Lower lobe of right lung (tissue), 2 donors: ENCODE data around the gene ADAM15. TPM values are rescaled to one million over a fixed set of nuclear protein-coding genes. Genes with fewer than 3 reads are reported as not detected.

Experiments
- ATAC-seq, 2 donors: fragments of 200-7000 bp; cut with Tn5 transposase; one replicate each; pipeline ENCODE4 v1.9.1; 2020 to 2022; ENCODE audit warnings: mild to moderate bottlenecking in 2 of 2, moderate library complexity in 2 of 2
- DNase-seq: peaks from one replicate; pipeline ENCODE4 v3.0.0-alpha.2; 2020
- H3K27ac ChIP-seq: fragments of 200-600 bp; one replicate; pipeline ENCODE4 v1.8.0; 2022
- H3K27me3 ChIP-seq: fragments of 200-600 bp; one replicate; pipeline ENCODE4 v1.8.0; 2022; ENCODE audit warnings: low read depth
- H3K36me3 ChIP-seq: fragments of 200-600 bp; one replicate; pipeline ENCODE4 v1.8.0; 2022; ENCODE audit warnings: mild to moderate bottlenecking
- H3K4me1 ChIP-seq: fragments of 200-600 bp; one replicate; pipeline ENCODE4 v1.8.0; 2022
- H3K4me3 ChIP-seq: fragments of 200-600 bp; one replicate; pipeline ENCODE4 v1.8.0; 2022; ENCODE audit warnings: mild to moderate bottlenecking
- H3K9me3 ChIP-seq: fragments of 200-600 bp; one replicate; pipeline ENCODE4 v1.8.0; 2022
- intact Hi-C: fragments of 100-400 bp; cut with DNase I; formaldehyde crosslinking; loops from one replicate; pipeline ENCODE4 v1.11.0; 2022
- total RNA-seq: library from RNA; stranded (reverse); fragmentation: NEBNext Ultra II Directional; extraction: Animal tissue kit (Norgen Biotek cat#: 25700); gene quantifications from one replicate; pipeline ENCODE4 v1.2.1, GENCODE V29; 2021
- TF ChIP-seq, protein P1 (sequence below): fragments of 200-600 bp; IDR thresholded peaks from one replicate; pipeline ENCODE4 v1.8.0; 2022; ENCODE audit warnings: antibody characterized with exemption, mild to moderate bottlenecking
- donor health status: DM: no; HTN: yes; CAD: no; lungs with severe emphysema.

The ADAM15 gene
- total RNA-seq, 1 donor from 2014 or later: 121 TPM

DNA sequence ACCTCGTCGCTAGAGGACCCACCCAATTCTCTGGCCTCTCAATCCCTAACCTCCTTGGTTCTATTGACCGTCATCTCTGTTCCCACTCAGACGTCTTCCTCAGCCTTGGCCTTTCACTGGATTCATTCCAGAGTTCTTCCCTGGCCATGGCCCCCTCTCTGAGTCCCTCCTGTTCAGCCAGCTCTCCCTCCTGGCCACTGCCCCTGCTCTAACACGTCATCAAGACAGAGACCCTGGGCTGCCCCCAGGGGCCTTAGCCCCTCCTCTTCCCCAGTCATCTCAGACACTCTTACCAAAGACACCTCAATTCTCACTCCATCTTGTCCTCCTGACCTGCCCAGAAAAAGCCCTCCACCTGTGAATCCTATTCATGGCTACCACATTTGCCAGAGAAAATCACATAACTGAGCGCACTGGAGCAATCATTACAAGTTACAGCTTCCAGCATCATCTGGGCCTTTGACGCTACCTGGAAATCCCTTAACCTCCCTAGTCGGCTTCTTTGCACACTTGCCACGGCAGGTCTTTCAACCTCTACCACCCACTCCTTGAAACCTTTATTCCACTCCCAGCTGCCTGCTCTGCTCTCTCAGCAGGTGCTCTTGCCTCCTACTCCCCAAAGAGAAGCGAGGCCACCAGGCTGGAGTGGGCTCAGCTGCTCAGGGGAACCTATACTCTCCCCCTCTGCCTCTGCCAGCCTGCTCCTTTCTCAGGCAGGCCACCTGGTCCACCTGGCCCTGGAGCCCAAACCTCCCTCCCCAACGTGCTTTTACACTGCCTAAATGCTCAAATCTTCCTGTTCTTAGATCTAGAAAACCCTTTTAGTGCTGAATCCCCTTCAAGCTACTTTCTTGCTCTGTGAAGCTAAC is 31.5 kb upstream of the ADAM15 start:
- Histone ChIP-seq H3K36me3 (peaks cover 22% of the 10 kb centered on the region), H3K4me3 (no peak overlapping the region), H3K27me3 (no peaks in the 10 kb centered on the region), H3K9me3 (no peaks in the 10 kb centered on the region), H3K27ac (no peak overlapping the region), H3K4me1 (peaks cover 42% of the 10 kb centered on the region)
- no peak for ATAC-seq
- intact Hi-C loops: no loop called here
- TF ChIP-seq, protein P1, sequence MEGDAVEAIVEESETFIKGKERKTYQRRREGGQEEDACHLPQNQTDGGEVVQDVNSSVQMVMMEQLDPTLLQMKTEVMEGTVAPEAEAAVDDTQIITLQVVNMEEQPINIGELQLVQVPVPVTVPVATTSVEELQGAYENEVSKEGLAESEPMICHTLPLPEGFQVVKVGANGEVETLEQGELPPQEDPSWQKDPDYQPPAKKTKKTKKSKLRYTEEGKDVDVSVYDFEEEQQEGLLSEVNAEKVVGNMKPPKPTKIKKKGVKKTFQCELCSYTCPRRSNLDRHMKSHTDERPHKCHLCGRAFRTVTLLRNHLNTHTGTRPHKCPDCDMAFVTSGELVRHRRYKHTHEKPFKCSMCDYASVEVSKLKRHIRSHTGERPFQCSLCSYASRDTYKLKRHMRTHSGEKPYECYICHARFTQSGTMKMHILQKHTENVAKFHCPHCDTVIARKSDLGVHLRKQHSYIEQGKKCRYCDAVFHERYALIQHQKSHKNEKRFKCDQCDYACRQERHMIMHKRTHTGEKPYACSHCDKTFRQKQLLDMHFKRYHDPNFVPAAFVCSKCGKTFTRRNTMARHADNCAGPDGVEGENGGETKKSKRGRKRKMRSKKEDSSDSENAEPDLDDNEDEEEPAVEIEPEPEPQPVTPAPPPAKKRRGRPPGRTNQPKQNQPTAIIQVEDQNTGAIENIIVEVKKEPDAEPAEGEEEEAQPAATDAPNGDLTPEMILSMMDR: no peak
- DNase-seq: no peak

DNA sequence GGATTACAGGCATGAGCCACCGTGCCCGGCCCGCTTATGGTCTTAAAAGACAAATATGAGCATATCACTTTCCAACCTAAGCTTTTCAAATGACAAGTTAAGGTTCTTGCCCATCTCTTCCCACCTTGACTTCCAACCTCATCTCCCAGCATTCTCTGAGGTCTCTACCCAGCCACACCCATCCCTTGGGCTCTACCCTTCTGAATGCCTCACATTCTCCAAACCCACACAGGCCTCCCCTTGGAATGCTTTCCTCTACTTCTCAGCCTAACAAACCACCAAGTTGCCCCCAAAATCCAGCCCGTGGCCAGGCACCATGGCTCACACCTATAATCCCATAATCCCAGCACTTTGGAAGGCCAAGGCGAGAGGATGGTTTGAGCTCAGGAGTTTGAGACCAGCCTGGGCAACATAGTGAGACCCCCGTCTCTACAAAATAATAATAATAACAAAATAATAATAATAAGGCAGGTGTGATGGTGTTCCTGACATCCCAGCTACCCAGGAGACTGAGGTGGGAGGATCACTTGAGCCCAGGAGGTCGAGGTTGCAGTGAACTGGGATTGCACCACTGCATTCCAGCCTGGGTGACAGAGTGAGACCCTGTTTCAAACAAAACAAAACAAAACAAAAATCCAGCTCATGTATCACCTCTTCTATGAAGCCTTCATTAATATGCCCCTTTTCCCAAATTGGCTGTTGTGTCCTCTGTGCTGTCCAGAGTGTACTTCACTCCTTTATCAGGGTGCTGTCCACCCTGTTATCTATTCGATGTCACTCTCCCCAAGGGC is 28.8 kb upstream of the ADAM15 start:
- TF ChIP-seq, protein P1: no peak
- DNase-seq (no peak), ATAC-seq (no peak)
- H3K4me1 ChIP-seq: peaks cover 21% of the 10 kb centered on the region
- intact Hi-C loops: no loop called here
- H3K36me3 ChIP-seq: no peaks in the 10 kb centered on the region
- no peak overlapping the region for H3K4me3 ChIP-seq
- H3K27me3 ChIP-seq: no peaks in the 10 kb centered on the region
- H3K27ac ChIP-seq: no peak overlapping the region
- H3K9me3 ChIP-seq: no peaks in the 10 kb centered on the region

DNA sequence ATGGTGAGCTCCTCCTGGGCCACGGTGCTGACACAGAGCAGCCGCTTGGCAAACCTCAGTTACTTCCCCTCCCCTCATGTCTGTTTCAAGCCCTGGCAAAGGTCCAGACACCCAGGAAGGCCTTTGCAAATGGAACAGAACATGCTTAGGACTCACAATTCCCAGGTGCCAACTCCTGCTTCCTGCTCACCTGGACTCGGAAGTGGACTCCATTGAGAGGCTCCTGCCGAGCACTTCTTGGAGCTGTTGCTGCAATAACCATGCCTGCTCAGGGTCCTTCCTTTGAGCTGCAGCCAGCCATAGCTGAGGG is 28.2 kb upstream of the ADAM15 start:
- DNase-seq (no peak), ATAC-seq (peak; percentile 31 to 46)
- no peaks in the 10 kb centered on the region for H3K9me3 ChIP-seq
- intact Hi-C loops: no loop called here
- no peaks in the 10 kb centered on the region for H3K27me3 ChIP-seq
- no peak overlapping the region for H3K27ac ChIP-seq
- TF ChIP-seq, protein P1: no peak
- H3K36me3 ChIP-seq: no peaks in the 10 kb centered on the region
- H3K4me3 ChIP-seq: no peak overlapping the region
- H3K4me1 ChIP-seq: peaks cover 16% of the 10 kb centered on the region

DNA sequence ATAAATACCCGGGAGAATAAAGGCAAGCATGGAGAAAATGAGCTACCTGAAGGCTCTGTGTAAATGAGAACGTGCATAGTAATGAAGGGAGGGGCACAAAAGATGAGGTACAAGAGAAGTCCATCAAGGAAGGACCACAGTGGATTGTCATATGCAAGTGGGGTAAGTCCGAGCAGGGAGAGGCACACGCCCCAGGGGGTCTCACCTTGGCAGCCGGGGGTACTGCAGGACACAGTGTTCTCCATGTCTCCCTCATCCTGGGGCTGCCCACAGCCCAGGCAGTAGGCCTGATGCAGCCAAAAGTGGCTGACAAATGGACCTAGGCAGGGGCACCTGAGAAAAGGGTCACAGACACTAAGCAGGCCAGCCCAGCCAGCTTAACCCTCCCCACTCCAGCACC is 27.5 kb upstream of the ADAM15 start:
- Histone ChIP-seq H3K9me3 (no peaks in the 10 kb centered on the region), H3K4me3 (no peak overlapping the region), H3K27me3 (no peaks in the 10 kb centered on the region), H3K4me1 (peaks cover 8% of the 10 kb centered on the region), H3K36me3 (no peaks in the 10 kb centered on the region), H3K27ac (no peak overlapping the region)
- TF ChIP-seq, protein P1: no peak
- ATAC-seq (no peak), DNase-seq (no peak)
- intact Hi-C loops: no loop called here

DNA sequence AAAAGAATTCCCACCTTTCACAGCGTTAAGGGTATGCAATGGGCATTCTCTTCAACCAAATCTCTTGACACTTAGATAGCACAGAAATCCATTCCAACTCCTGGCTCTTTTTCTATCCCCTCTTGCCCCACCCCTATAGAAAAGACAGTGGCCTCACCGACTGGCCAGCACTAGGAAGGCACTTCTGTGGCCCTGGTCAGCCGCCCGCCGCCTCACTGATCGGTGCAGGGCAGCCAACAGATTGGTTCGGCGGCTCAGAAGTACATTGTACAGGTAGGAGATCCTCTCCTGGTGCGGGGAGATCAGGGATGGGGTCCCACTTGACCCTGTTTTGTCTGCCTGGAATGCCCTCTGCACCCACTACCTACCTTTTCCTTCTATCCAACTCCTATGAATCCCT is 26.8 kb upstream of the ADAM15 start:
- no peak overlapping the region for H3K4me3 ChIP-seq
- H3K27ac ChIP-seq: no peak overlapping the region
- no peaks in the 10 kb centered on the region for H3K9me3 ChIP-seq
- intact Hi-C loops: no loop called here
- TF ChIP-seq, protein P1: no peak
- H3K27me3 ChIP-seq: no peaks in the 10 kb centered on the region
- H3K4me1 ChIP-seq: peaks cover 1% of the 10 kb centered on the region
- no peak for DNase-seq
- no peak for ATAC-seq
- H3K36me3 ChIP-seq: no peaks in the 10 kb centered on the region
